NCI-H2107 treated with DMSO at 0.1 percent for 48 hours (cell line): ENCODE results near the gene SCRG1.

ENCODE experiments used
- DNase-seq: peaks from one replicate; lab custom pipeline; 2025; ENCODE audit not compliant: unreplicated experiment; lab: John Stamatoyannopoulos, UW

Gene SCRG1

GRCh38 chr4:173398779-173399415 is at the start of gene SCRG1:
Gene SCRG1, minus strand, starts transcription at chr4:173399116. Its CDS starts 7,702 bp downstream, at chr4:173391414.
- DNase-seq: no peak

- no peak for DNase-seq
These were observed 49.2 kb upstream of the SCRG1 start for GRCh38 chr4:173448103-173448502.

GRCh38 chr4:173446416-173446815 is 47.5 kb upstream of the SCRG1 start:
- no peak for DNase-seq

GRCh38 chr4:173443121-173443520 is 44.2 kb upstream of the SCRG1 start:
- DNase-seq: no peak

GRCh38 chr4:173442223-173442932 is 43.5 kb upstream of the SCRG1 start:
- DNase-seq: no peak

GRCh38 chr4:173440888-173441287 is 42.0 kb upstream of the SCRG1 start:
- no peak for DNase-seq

- DNase-seq: no peak
These were observed 37.9 kb upstream of the SCRG1 start for GRCh38 chr4:173436771-173437265.

GRCh38 chr4:173436149-173436579 is 37.2 kb upstream of the SCRG1 start:
- DNase-seq: no peak

- DNase-seq: no peak
These were observed 35.3 kb upstream of the SCRG1 start for GRCh38 chr4:173434231-173434630.

- no peak for DNase-seq
These were observed 34.5 kb upstream of the SCRG1 start for GRCh38 chr4:173433447-173433846.

- DNase-seq: no peak
These were observed 33.5 kb upstream of the SCRG1 start for GRCh38 chr4:173432430-173432829.

GRCh38 chr4:173426064-173426463 is 27.1 kb upstream of the SCRG1 start:
- DNase-seq: no peak

GRCh38 chr4:173424899-173425805 is 26.2 kb upstream of the SCRG1 start:
- DNase-seq: no peak

GRCh38 chr4:173420801-173421200 is 21.9 kb upstream of the SCRG1 start:
- no peak for DNase-seq

- peak; percentile 32 for DNase-seq
These were observed 21.4 kb upstream of the SCRG1 start for GRCh38 chr4:173420324-173420752.

- DNase-seq: no peak
These were observed 19.7 kb upstream of the SCRG1 start for GRCh38 chr4:173418639-173419038.

GRCh38 chr4:173417833-173418232 is 18.9 kb upstream of the SCRG1 start:
- no peak for DNase-seq

- DNase-seq: no peak
These were observed 17.2 kb upstream of the SCRG1 start for GRCh38 chr4:173415885-173416653.

- no peak for DNase-seq
These were observed 16.2 kb upstream of the SCRG1 start for GRCh38 chr4:173415092-173415491.

- no peak for DNase-seq
These were observed 15.5 kb upstream of the SCRG1 start for GRCh38 chr4:173414456-173414855.

- no peak for DNase-seq
These were observed 14.1 kb upstream of the SCRG1 start for GRCh38 chr4:173413036-173413435.
